Measurements from ENCODE around the gene CTRB1. TPM values are rescaled to one million over a fixed set of nuclear protein-coding genes. Genes with fewer than 3 reads are reported as not detected.

The CTRB1 gene
- not detected for total RNA-seq
- long read RNA-seq: 0 reads

GRCh38 chr16:75218256-75219076, at the start of gene CTRB1:
Gene CTRB1, plus strand, starts transcription at chr16:75218988. Its CDS starts 20 bp downstream, at chr16:75219008.
- intact Hi-C loops (cut with DNase I): no loop called here
- no peak for DNase-seq (ENCODE audit: low spot score)

- intact Hi-C loops (cut with DNase I): no loop called here
- DNase-seq (ENCODE audit: low spot score): no peak
Measured at GRCh38 chr16:75169899-75170405, 48.8 kb upstream of the CTRB1 start.

GRCh38 chr16:75172578-75172977, 46.2 kb upstream of the CTRB1 start:
- intact Hi-C loops (cut with DNase I): no loop called here
- no peak for DNase-seq (ENCODE audit: low spot score)

GRCh38 chr16:75175074-75175473, 43.7 kb upstream of the CTRB1 start:
- intact Hi-C loops (cut with DNase I): no loop called here
- no peak for DNase-seq (ENCODE audit: low spot score)

- intact Hi-C loops (cut with DNase I): no loop called here
- DNase-seq (ENCODE audit: low spot score): no peak
Measured at GRCh38 chr16:75176926-75177325, 41.9 kb upstream of the CTRB1 start.

- no peak for DNase-seq (ENCODE audit: low spot score)
- intact Hi-C loops (cut with DNase I): no loop called here
Measured at GRCh38 chr16:75179208-75179607, 39.6 kb upstream of the CTRB1 start.

- DNase-seq (ENCODE audit: low spot score): no peak
- intact Hi-C loops (cut with DNase I): no loop called here
Measured at GRCh38 chr16:75181630-75182029, 37.2 kb upstream of the CTRB1 start.

- no peak for DNase-seq (ENCODE audit: low spot score)
- intact Hi-C loops (cut with DNase I): no loop called here
Measured at GRCh38 chr16:75188832-75189477, 29.8 kb upstream of the CTRB1 start.

- no peak for DNase-seq (ENCODE audit: low spot score)
Measured at GRCh38 chr16:75189638-75190245, 29.0 kb upstream of the CTRB1 start.

GRCh38 chr16:75192606-75193264, 26.1 kb upstream of the CTRB1 start:
- peak; percentile 41 for DNase-seq (ENCODE audit: low spot score)
- intact Hi-C loops (cut with DNase I): loop anchor here (10.0 kb wide), 1 partner anchor 572 kb away; no protein-coding TSS in a partner anchor

More at GRCh38 chr16:75189638-75190245, 29.0 kb upstream of the CTRB1 start:
- intact Hi-C loops (cut with DNase I): loop anchor here (10.0 kb wide), 1 partner anchor 575 kb away; no protein-coding TSS in a partner anchor

- intact Hi-C loops (cut with DNase I): loop anchor here (10.0 kb wide), 1 partner anchor 572 kb away; no protein-coding TSS in a partner anchor
- DNase-seq (ENCODE audit: low spot score): no peak
Measured at GRCh38 chr16:75193265-75193650, 25.5 kb upstream of the CTRB1 start.

GRCh38 chr16:75193730-75194444, 24.9 kb upstream of the CTRB1 start:
- DNase-seq (ENCODE audit: low spot score): peak; percentile 56
- intact Hi-C loops (cut with DNase I): loop anchor here (10.0 kb wide), 1 partner anchor 571 kb away; no protein-coding TSS in a partner anchor

- peak; percentile 47 for DNase-seq (ENCODE audit: low spot score)
- intact Hi-C loops (cut with DNase I): loop anchor here (5.0 to 10.0 kb wide), 3 partner anchors 36 to 569 kb away; no protein-coding TSS in a partner anchor
Measured at GRCh38 chr16:75195811-75196790, 22.7 kb upstream of the CTRB1 start.

- intact Hi-C loops (cut with DNase I): loop anchor here (5.0 to 10.0 kb wide), 3 partner anchors 35 to 568 kb away; no protein-coding TSS in a partner anchor
- peak; percentile 61 for DNase-seq (ENCODE audit: low spot score)
Measured at GRCh38 chr16:75196836-75197235, 22.0 kb upstream of the CTRB1 start.

- intact Hi-C loops (cut with DNase I): loop anchor here (5.0 to 10.0 kb wide), 3 partner anchors 35 to 567 kb away; no protein-coding TSS in a partner anchor
- DNase-seq (ENCODE audit: low spot score): peak; percentile 29
Measured at GRCh38 chr16:75197522-75198134, 21.2 kb upstream of the CTRB1 start.

- intact Hi-C loops (cut with DNase I): loop anchor here (5.0 to 10.0 kb wide), 3 partner anchors 34 to 567 kb away; no protein-coding TSS in a partner anchor
- DNase-seq (ENCODE audit: low spot score): peak; percentile 68
Measured at GRCh38 chr16:75198135-75198600, 20.6 kb upstream of the CTRB1 start.
